ENCODE data around the gene ZDHHC14.

GRCh38 chr6:157635388-157636244 lies 254.6 kb downstream of the ZDHHC14 start:
- TF ChIP-seq CTCF (IDR thresholded peaks at IDR 0.05; ENCODE audit: control extremely low read depth in 1 of 3, insufficient read depth in 1 of 3, low read depth in 1 of 3, low read length in 3 of 3) (no peak), YY1 (IDR thresholded peaks at IDR 0.05; ENCODE audit: low read depth, low read length) (no peak), EZH2 (IDR thresholded peaks at IDR 0.05; ENCODE audit: low read depth, low read length, severe bottlenecking) (no peak), SUZ12 (IDR thresholded peaks at IDR 0.05; ENCODE audit: low read length) (no peak), CREB1 (IDR thresholded peaks at IDR 0.05) (no peak), RAD21 (IDR thresholded peaks at IDR 0.05 in 1 of 2, conservative IDR thresholded peaks at IDR 0.05 in 1 of 2; ENCODE audit: low read depth in 2 of 2, low read length in 2 of 2) (no peak), EGR1 (IDR thresholded peaks at IDR 0.05; ENCODE audit: borderline replicate concordance, low read depth, low read length) (no peak), GABPA (IDR thresholded peaks at IDR 0.05; ENCODE audit: borderline replicate concordance, insufficient read depth, low read length) (no peak), JUND (IDR thresholded peaks at IDR 0.05; ENCODE audit: low read length) (no peak)
